GM21360 (cell line): ENCODE data around the gene RPS21.
"Not testable (repeated sequence)": the region's sequence is repeated elsewhere in the genome, so short reads cannot be mapped to it uniquely, and the experiment has no call there.

Experiments
- ATAC-seq: cut with Tn5 transposase; IDR thresholded peaks from one replicate; pipeline ENCODE4 v1.9.1; 2021; ENCODE audit warnings: mild to moderate bottlenecking, moderate library complexity; ENCODE audit not compliant: unreplicated experiment

Gene RPS21

GRCh38 chr20:62364911-62365736 is 21.8 kb upstream of the RPS21 start:
- no peak for ATAC-seq

GRCh38 chr20:62365814-62366369 is 21.0 kb upstream of the RPS21 start:
- ATAC-seq: no peak

GRCh38 chr20:62366370-62367135 is 20.4 kb upstream of the RPS21 start:
- no peak for ATAC-seq

GRCh38 chr20:62367136-62367632 is 19.7 kb upstream of the RPS21 start, which contains the start of gene LAMA5:
Gene LAMA5 (minus strand): TSS chr20:62367312. CDS start chr20:62367245, 67 bp downstream.
- ATAC-seq: no peak

GRCh38 chr20:62367633-62368391 is 19.1 kb upstream of the RPS21 start:
- no peak for ATAC-seq

- ATAC-seq: no peak
These were observed 18.4 kb upstream of the RPS21 start for GRCh38 chr20:62368392-62368975.

GRCh38 chr20:62368976-62369814 is 17.7 kb upstream of the RPS21 start:
- no peak for ATAC-seq

- no peak for ATAC-seq
These were observed 17.1 kb upstream of the RPS21 start for GRCh38 chr20:62369815-62370114.

- no peak for ATAC-seq
These were observed 16.6 kb upstream of the RPS21 start for GRCh38 chr20:62370115-62370806.

- no peak for ATAC-seq
These were observed 15.9 kb upstream of the RPS21 start for GRCh38 chr20:62370807-62371587.

- ATAC-seq: no peak
These were observed 15.3 kb upstream of the RPS21 start for GRCh38 chr20:62371588-62372041.

- no peak for ATAC-seq
These were observed 14.6 kb upstream of the RPS21 start for GRCh38 chr20:62372042-62372993.

- ATAC-seq: not testable (repeated sequence)
These were observed 13.2 kb upstream of the RPS21 start for GRCh38 chr20:62373631-62374179.

GRCh38 chr20:62374331-62375152 is 12.4 kb upstream of the RPS21 start:
- no peak for ATAC-seq

GRCh38 chr20:62376112-62377063 is 10.5 kb upstream of the RPS21 start:
- no peak for ATAC-seq
